Osteoblast (primary cell): ENCODE data around the gene CDADC1. TPM values are rescaled to one million over a fixed set of nuclear protein-coding genes. Genes with fewer than 3 reads are reported as not detected.

Experiments used
- DNase-seq: peaks from one replicate; pipeline ENCODE4 v3.0.0; 2011; ENCODE audit warnings: low spot score, mixed read lengths; ENCODE audit not compliant: insufficient read length; ENCODE audit errors: missing footprints
- H2AFZ ChIP-seq: 2 replicates; pipeline ENCODE4 v1.6.0; 2011; ENCODE audit warnings: mild to moderate bottlenecking, low read length
- H3K27ac ChIP-seq: 2 replicates; pipeline ENCODE4 v1.5.1; 2011; ENCODE audit warnings: mild to moderate bottlenecking, low read depth, low read length, moderate library complexity
- H3K27me3 ChIP-seq: 2 replicates; pipeline ENCODE4 v1.6.0; 2012; ENCODE audit warnings: mild to moderate bottlenecking, control low read depth, inconsistent platforms, low read length, moderate library complexity; ENCODE audit not compliant: insufficient read depth
- H3K36me3 ChIP-seq: 2 replicates; pipeline ENCODE4 v1.5.1; 2011; ENCODE audit warnings: mild to moderate bottlenecking, low read length, control low read depth, moderate library complexity; ENCODE audit not compliant: insufficient read depth
- H3K4me1 ChIP-seq: 2 replicates; pipeline ENCODE4 v1.5.1; 2011; ENCODE audit warnings: mild to moderate bottlenecking, low read length, control low read depth, moderate library complexity; ENCODE audit not compliant: insufficient read depth
- H3K4me2 ChIP-seq: 2 replicates; pipeline ENCODE4 v1.6.0; 2011; ENCODE audit warnings: mild to moderate bottlenecking, low read length; ENCODE audit not compliant: insufficient read depth
- H3K4me3 ChIP-seq: fragments of 200-600 bp; sonication (generic); 3 replicates; pipeline ENCODE4 v1.5.1; 2012; ENCODE audit warnings: mild to moderate bottlenecking, low read length, inconsistent platforms; ENCODE audit not compliant: insufficient read depth
- H3K79me2 ChIP-seq: 2 replicates; pipeline ENCODE4 v1.6.0; 2012; ENCODE audit warnings: mild to moderate bottlenecking, low read length, control low read depth, inconsistent platforms; ENCODE audit not compliant: insufficient read depth
- H3K9me3 ChIP-seq: 2 replicates; pipeline ENCODE4 v1.5.1; 2011; ENCODE audit warnings: low read depth, low read length, control low read depth
- H4K20me1 ChIP-seq: 2 replicates; pipeline ENCODE4 v1.6.0; 2012; ENCODE audit warnings: mild to moderate bottlenecking, low read length, control low read depth; ENCODE audit not compliant: insufficient read depth
- CTCF ChIP-seq: IDR thresholded peaks from 2 replicates; pipeline ENCODE4 v1.5.1; 2011; ENCODE audit warnings: mild to moderate bottlenecking, low read depth, low read length, moderate library complexity; ENCODE audit errors: extremely low read depth
- total RNA-seq: library from RNA; depleted of rRNA; stranded (reverse); fragments of >200 nt; gene quantifications from 2 replicates; pipeline ENCODE4 v1.2.3, GENCODE V29; 2012

The CDADC1 gene
- total RNA-seq, 1 donor = 3.6 TPM

DNA sequence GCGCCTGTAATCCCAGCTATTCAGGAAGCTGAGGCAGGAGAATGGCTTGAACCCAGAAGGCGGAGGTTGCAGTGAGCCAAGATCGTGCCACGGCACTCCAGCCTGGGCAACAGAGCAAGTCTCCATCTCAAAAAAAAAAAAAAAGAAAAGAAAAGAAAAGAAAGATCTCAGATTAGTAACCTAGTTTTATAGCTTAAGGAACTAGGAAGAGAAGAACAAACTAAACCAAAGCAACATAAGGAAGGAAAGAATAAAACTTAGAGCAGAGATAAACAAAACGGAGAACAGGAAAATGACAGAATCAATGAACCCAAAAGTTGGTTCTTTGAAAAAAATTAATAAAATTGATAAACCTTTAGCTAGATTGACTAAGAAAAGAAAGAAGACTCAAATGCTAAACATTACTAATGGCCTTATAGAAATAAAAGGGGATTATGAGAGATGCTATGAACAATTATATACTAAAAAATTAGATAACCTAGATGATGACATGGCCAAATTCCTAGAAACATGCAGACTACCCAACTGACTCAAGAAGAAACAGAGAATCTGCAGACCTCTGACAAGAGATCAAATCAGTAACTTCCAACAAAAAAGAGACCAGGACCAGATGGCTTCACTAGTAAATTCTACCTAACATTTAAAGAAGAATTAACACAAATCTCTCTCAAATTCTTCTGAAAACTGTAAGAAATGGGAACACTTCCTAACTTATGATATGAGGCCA, 68.2 kb downstream of the CDADC1 start:
- Histone ChIP-seq H2AFZ (no peak overlapping the region), H3K4me3 (no peak overlapping the region), H4K20me1 (no peaks in the 10 kb centered on the region), H3K9me3 (no peaks in the 10 kb centered on the region), H3K4me2 (no peak overlapping the region), H3K36me3 (no peaks in the 10 kb centered on the region), H3K27ac (no peak overlapping the region), H3K27me3 (no peaks in the 10 kb centered on the region), H3K4me1 (peaks cover 17% of the 10 kb centered on the region), H3K79me2 (no peaks in the 10 kb centered on the region)
- TF ChIP-seq CTCF = no peak
- DNase-seq = no peak

DNA sequence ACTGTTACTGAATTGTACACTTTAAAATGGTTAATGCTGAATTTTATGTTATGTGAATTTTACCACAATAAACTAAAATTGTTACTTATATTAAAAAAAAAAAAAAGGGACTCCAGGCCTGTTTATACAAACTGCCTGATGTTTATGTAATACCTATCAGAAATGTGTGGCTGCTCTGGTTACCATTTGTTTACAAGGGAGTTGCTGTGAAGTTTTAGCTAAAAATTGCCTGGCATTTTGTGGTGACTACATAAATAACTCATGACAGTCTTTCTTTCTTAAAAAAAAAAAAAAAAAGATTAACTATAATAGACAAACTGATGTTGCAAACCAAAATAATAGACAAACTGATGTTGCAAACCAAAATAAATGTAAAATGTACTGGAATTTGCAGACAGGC, 71.8 kb downstream of the CDADC1 start:
- Histone ChIP-seq H4K20me1 (no peaks in the 10 kb centered on the region), H3K9me3 (no peaks in the 10 kb centered on the region), H3K27ac (no peak overlapping the region), H2AFZ (no peak overlapping the region), H3K4me3 (no peak overlapping the region), H3K79me2 (no peaks in the 10 kb centered on the region), H3K36me3 (no peaks in the 10 kb centered on the region), H3K27me3 (no peaks in the 10 kb centered on the region), H3K4me1 (peaks cover 7% of the 10 kb centered on the region), H3K4me2 (no peak overlapping the region)
- TF ChIP-seq CTCF = no peak
- DNase-seq = no peak

DNA sequence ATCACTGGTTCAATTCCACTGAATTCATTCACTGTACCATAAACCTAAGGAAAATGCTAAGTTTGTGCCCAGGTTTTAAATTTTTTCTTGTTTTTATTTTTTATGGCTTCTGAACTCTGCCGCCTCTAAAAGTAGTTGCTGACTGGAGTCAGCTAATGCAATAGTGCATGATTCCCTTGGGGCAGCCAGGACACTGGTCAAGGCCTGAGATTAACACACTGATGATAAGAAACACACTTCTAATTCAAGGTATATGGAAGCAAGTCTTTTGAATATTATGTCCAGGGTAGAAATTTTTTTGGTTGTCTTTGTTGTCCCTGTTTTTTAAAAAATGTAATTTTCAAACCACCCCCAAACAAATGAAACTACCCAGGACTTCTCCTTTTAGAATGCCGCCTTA, 72.2 kb downstream of the CDADC1 start:
- no peak overlapping the region for H3K4me2 ChIP-seq
- no peak for DNase-seq
- H3K27ac ChIP-seq = no peak overlapping the region
- no peaks in the 10 kb centered on the region for H3K27me3 ChIP-seq
- no peaks in the 10 kb centered on the region for H4K20me1 ChIP-seq
- H3K79me2 ChIP-seq = no peaks in the 10 kb centered on the region
- TF ChIP-seq CTCF = no peak
- no peaks in the 10 kb centered on the region for H3K36me3 ChIP-seq
- H3K4me3 ChIP-seq = no peak overlapping the region
- H3K4me1 ChIP-seq = peaks cover 3% of the 10 kb centered on the region
- no peaks in the 10 kb centered on the region for H3K9me3 ChIP-seq
- H2AFZ ChIP-seq = no peak overlapping the region

GRCh38 chr13:49320975-49321374, 73.2 kb downstream of the CDADC1 start:
- Histone ChIP-seq H3K36me3 (no peaks in the 10 kb centered on the region), H3K79me2 (no peaks in the 10 kb centered on the region), H3K27ac (no peak overlapping the region), H4K20me1 (no peaks in the 10 kb centered on the region), H2AFZ (peak overlapping the region; percentile 6), H3K27me3 (no peaks in the 10 kb centered on the region), H3K9me3 (no peaks in the 10 kb centered on the region), H3K4me1 (no peaks in the 10 kb centered on the region), H3K4me3 (no peak overlapping the region), H3K4me2 (no peak overlapping the region)
- no peak for TF ChIP-seq CTCF
- no peak for DNase-seq
